NOMO-1 treated with DMSO at 0.1 percent for 48 hours (cell line): ENCODE results near the gene PTPRK.

Source experiments
- DNase-seq: peaks from one replicate; lab custom pipeline; 2025; ENCODE audit not compliant: unreplicated experiment; lab: John Stamatoyannopoulos, UW

PTPRK gene

GRCh38 chr6:127976796-127977195, 543.6 kb downstream of the PTPRK start:
- no peak for DNase-seq

- no peak for DNase-seq
Observed at GRCh38 chr6:127976111-127976510, 544.3 kb downstream of the PTPRK start.

GRCh38 chr6:127972815-127973214, 547.6 kb downstream of the PTPRK start:
- no peak for DNase-seq

GRCh38 chr6:127971945-127972391, 548.4 kb downstream of the PTPRK start:
- no peak for DNase-seq

- DNase-seq, result no peak
Observed at GRCh38 chr6:127971386-127971785, 549.0 kb downstream of the PTPRK start.

- no peak for DNase-seq
Observed at GRCh38 chr6:127969701-127970100, 550.7 kb downstream of the PTPRK start.

GRCh38 chr6:127968394-127968793, 552.0 kb downstream of the PTPRK start:
- no peak for DNase-seq

- no peak for DNase-seq
Observed at GRCh38 chr6:127967708-127968107, 552.7 kb downstream of the PTPRK start.

GRCh38 chr6:127966616-127967015, 553.8 kb downstream of the PTPRK start:
- no peak for DNase-seq

- no peak for DNase-seq
Observed at GRCh38 chr6:127963495-127963894, 556.9 kb downstream of the PTPRK start.

GRCh38 chr6:127959869-127960268, 560.5 kb downstream of the PTPRK start:
- no peak for DNase-seq

- DNase-seq, result no peak
Observed at GRCh38 chr6:127956956-127957355, 563.4 kb downstream of the PTPRK start.

- DNase-seq, result no peak
Observed at GRCh38 chr6:127956260-127956888, 564.0 kb downstream of the PTPRK start.

- no peak for DNase-seq
Observed at GRCh38 chr6:127954082-127954481, 566.3 kb downstream of the PTPRK start.

GRCh38 chr6:127952831-127953230, 567.6 kb downstream of the PTPRK start:
- DNase-seq, result no peak

- DNase-seq, result no peak
Observed at GRCh38 chr6:127952176-127952575, 568.2 kb downstream of the PTPRK start.

GRCh38 chr6:127951172-127951917, 569.1 kb downstream of the PTPRK start:
- DNase-seq, result no peak

- DNase-seq, result peak; percentile 42
Observed at GRCh38 chr6:127950566-127951145, 569.7 kb downstream of the PTPRK start.

- no peak for DNase-seq
Observed at GRCh38 chr6:127949251-127949650, 571.1 kb downstream of the PTPRK start.

GRCh38 chr6:127946388-127946787, 574.0 kb downstream of the PTPRK start:
- no peak for DNase-seq

GRCh38 chr6:127945434-127946097, 574.8 kb downstream of the PTPRK start:
- no peak for DNase-seq

GRCh38 chr6:127941228-127941627, 579.2 kb downstream of the PTPRK start:
- no peak for DNase-seq
